OCI-LY7 (cell line): ENCODE data around the gene SH3RF3. TPM values are rescaled to one million over a fixed set of nuclear protein-coding genes. Genes with fewer than 3 reads are reported as not detected.

Experiments used
- BruUV-seq: library from RNA; stranded (reverse); fragments of 400-500 nt; replicated peaks from 2 replicates; lab custom pipeline; 2021; lab: Mats Ljungman, UMichigan
- CTCF ChIA-PET: fragments of 300-600 bp; sonication (Branson Sonifier 250); formaldehyde crosslinking; loops from one replicate; lab custom pipeline; 2022; ENCODE audit warnings: antibody characterized with exemption; ENCODE audit not compliant: unreplicated experiment; lab: Charles Lee
- POLR2A ChIA-PET: fragments of 300-600 bp; sonication (Branson Sonifier 250); formaldehyde crosslinking; loops from one replicate; lab custom pipeline; 2022; ENCODE audit warnings: antibody characterized with exemption; lab: Charles Lee
- DNase-seq: peaks from one replicate; pipeline ENCODE4 v3.0.0-alpha.2; 2015; ENCODE audit warnings: low spot score
- H2AFZ ChIP-seq: fragments of 200-600 bp; sonication (generic), shearing (Covaris generic); 2 replicates; pipeline ENCODE4 v1.6.1; 2014; ENCODE audit warnings: mild to moderate bottlenecking, antibody characterized with exemption, low read length, moderate library complexity
- H3K27ac ChIP-seq: fragments of 200-600 bp; sonication (generic); 2 replicates; pipeline ENCODE4 v1.5.1; 2014; ENCODE audit warnings: mixed run types, low read depth, mild to moderate bottlenecking, moderate library complexity, low read length, inconsistent platforms; ENCODE audit not compliant: poor library complexity, severe bottlenecking
- H3K36me3 ChIP-seq: fragments of 200-600 bp; sonication (generic); 2 replicates; pipeline ENCODE4 v1.6.1; 2014; ENCODE audit warnings: mild to moderate bottlenecking, antibody characterized with exemption, low read length, moderate library complexity, mixed read lengths; ENCODE audit not compliant: insufficient read depth
- H3K4me1 ChIP-seq: fragments of 200-600 bp; sonication (generic); 2 replicates; pipeline ENCODE4 v1.5.1; 2014; ENCODE audit warnings: mild to moderate bottlenecking, low read length; ENCODE audit not compliant: insufficient read depth, poor library complexity, severe bottlenecking
- H3K4me2 ChIP-seq: fragments of 200-600 bp; sonication (generic); 2 replicates; pipeline ENCODE4 v1.6.1; 2014; ENCODE audit warnings: mild to moderate bottlenecking, low read length
- H3K4me3 ChIP-seq: fragments of 200-600 bp; sonication (generic); 2 replicates; pipeline ENCODE4 v1.5.1; 2014; ENCODE audit warnings: mild to moderate bottlenecking, low read depth, low read length; ENCODE audit not compliant: poor library complexity, severe bottlenecking
- H3K79me2 ChIP-seq: fragments of 200-600 bp; sonication (generic); 2 replicates; pipeline ENCODE4 v1.6.1; 2016; ENCODE audit warnings: low read depth, mild to moderate bottlenecking, low read length, moderate library complexity, mixed read lengths; ENCODE audit not compliant: insufficient read depth
- H3K9me2 ChIP-seq: fragments of 200-600 bp; sonication (generic); 2 replicates; pipeline ENCODE4 v1.6.1; 2016; ENCODE audit warnings: mild to moderate bottlenecking, low read length, mixed read lengths; ENCODE audit not compliant: insufficient read depth
- H3K9me3 ChIP-seq: fragments of 200-600 bp; sonication (generic); 2 replicates; pipeline ENCODE4 v1.6.1; 2014; ENCODE audit warnings: mild to moderate bottlenecking, mixed run types, low read length, mixed read lengths
- H4K20me1 ChIP-seq: fragments of 200-600 bp; sonication (generic); 2 replicates; pipeline ENCODE4 v1.6.1; 2014; ENCODE audit warnings: mild to moderate bottlenecking, antibody characterized with exemption, low read length, moderate library complexity, mixed read lengths; ENCODE audit not compliant: insufficient read depth
- EZH2phosphoT487 ChIP-seq: fragments of 200-600 bp; sonication (generic); IDR thresholded peaks from 2 replicates; pipeline ENCODE4 v1.6.1; 2018; ENCODE audit warnings: low read depth, borderline replicate concordance, mild to moderate bottlenecking, mixed run types, antibody characterized with exemption, low read length, moderate library complexity, mixed read lengths
- intact Hi-C: fragments of 100-400 bp; cut with micrococcal nuclease; formaldehyde crosslinking; loops from one replicate; pipeline ENCODE4 v1.10.0; 2022; ENCODE audit not compliant: unreplicated experiment
- total RNA-seq, 2 experiments: library from RNA; depleted of rRNA in 1 of 2; stranded (reverse); fragments of >200 nt in 1 of 2; shearing (Covaris generic) in 1 of 2; gene quantifications; 2 replicates each; pipeline ENCODE4 v1.2.3, GENCODE V29; 2014 to 2022
- TF ChIP-seq, protein P1 (sequence below): fragments of 200-600 bp; sonication (generic); conservative IDR thresholded peaks from 2 replicates; pipeline ENCODE4 v1.5.1; 2014; ENCODE audit warnings: mild to moderate bottlenecking, antibody characterized with exemption, low read length, moderate library complexity, mixed read lengths

Gene SH3RF3
- total RNA-seq, 2 experiments from 2014 or later, result not detected

DNA sequence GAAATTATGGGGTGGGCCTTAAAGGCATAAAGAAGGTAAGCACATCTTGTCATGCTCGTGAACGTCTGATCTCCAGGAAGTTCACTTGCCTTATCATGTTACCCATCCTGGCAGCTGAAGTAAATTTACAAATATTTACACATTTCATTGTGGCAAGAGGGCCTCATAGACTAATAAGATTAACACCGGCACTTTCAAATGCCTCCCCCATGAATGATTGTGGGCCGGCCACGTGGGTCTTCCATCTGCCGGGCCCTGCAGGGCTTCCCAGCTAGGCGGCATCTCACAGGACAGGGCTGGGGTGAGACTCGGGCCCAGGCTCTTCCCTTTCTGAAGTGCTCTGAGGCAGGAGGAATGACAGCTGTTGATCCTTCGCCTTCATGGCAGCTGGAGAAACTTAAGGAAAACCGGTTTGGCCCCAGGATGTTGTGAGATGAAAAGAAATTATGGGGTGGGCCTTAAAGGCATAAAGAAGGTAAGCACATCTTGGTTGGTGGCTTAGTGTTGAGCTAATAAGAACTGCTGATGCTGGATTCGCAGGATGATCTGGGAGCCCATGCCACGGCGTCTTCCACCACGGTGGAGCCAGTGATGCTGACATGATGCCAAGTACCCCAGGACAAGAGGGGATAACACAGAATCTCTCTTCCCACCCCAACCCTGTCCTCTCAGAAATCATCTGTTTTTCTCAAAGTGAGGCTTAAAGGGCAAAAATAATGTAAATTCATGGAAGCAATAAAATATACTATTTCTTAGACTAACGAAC, 308.5 kb downstream of the SH3RF3 start:
- H3K79me2 ChIP-seq, result no peaks in the 10 kb centered on the region
- TF ChIP-seq EZH2phosphoT487, result no peak
- TF ChIP-seq, protein P1, sequence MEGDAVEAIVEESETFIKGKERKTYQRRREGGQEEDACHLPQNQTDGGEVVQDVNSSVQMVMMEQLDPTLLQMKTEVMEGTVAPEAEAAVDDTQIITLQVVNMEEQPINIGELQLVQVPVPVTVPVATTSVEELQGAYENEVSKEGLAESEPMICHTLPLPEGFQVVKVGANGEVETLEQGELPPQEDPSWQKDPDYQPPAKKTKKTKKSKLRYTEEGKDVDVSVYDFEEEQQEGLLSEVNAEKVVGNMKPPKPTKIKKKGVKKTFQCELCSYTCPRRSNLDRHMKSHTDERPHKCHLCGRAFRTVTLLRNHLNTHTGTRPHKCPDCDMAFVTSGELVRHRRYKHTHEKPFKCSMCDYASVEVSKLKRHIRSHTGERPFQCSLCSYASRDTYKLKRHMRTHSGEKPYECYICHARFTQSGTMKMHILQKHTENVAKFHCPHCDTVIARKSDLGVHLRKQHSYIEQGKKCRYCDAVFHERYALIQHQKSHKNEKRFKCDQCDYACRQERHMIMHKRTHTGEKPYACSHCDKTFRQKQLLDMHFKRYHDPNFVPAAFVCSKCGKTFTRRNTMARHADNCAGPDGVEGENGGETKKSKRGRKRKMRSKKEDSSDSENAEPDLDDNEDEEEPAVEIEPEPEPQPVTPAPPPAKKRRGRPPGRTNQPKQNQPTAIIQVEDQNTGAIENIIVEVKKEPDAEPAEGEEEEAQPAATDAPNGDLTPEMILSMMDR, result no peak
- intact Hi-C loops, result no loop called here
- H3K4me1 ChIP-seq, result no peaks in the 10 kb centered on the region
- H3K36me3 ChIP-seq, result no peaks in the 10 kb centered on the region
- POLR2A ChIA-PET, result no interaction called here
- 0 out of 2 replicates have a peak, but pooled peaks cover under 1% of the 10 kb centered on the region for H3K9me3 ChIP-seq
- no peak overlapping the region for H3K4me3 ChIP-seq
- no peak overlapping the region for H2AFZ ChIP-seq
- no peak for DNase-seq
- no peaks in the 10 kb centered on the region for H4K20me1 ChIP-seq
- no peak overlapping the region for H3K4me2 ChIP-seq
- no TSS peak for BruUV-seq
- no peaks in the 10 kb centered on the region for H3K9me2 ChIP-seq
- CTCF ChIA-PET, result no interaction called here
- H3K27ac ChIP-seq, result no peak overlapping the region

- H3K4me1 ChIP-seq, result no peaks in the 10 kb centered on the region
- no peak overlapping the region for H3K4me3 ChIP-seq
- H3K9me3 ChIP-seq, result peaks cover 5% of the 10 kb centered on the region; the same call in 1 of the 2 replicates
- H3K27ac ChIP-seq, result no peak overlapping the region
- no peaks in the 10 kb centered on the region for H3K79me2 ChIP-seq
- no peak for DNase-seq
- no peaks in the 10 kb centered on the region for H3K36me3 ChIP-seq
- no peaks in the 10 kb centered on the region for H3K9me2 ChIP-seq
- no peak for TF ChIP-seq EZH2phosphoT487
- TF ChIP-seq, protein P1, result no peak
- H2AFZ ChIP-seq, result no peak overlapping the region
- no peaks in the 10 kb centered on the region for H4K20me1 ChIP-seq
- CTCF ChIA-PET, result no interaction called here
- no peak overlapping the region for H3K4me2 ChIP-seq
- intact Hi-C loops, result no loop called here
- no TSS peak for BruUV-seq
- POLR2A ChIA-PET, result no interaction called here
Measured at GRCh38 chr2:109438146-109438545, 309.1 kb downstream of the SH3RF3 start.

- DNase-seq, result no peak
- Histone ChIP-seq H2AFZ (no peak overlapping the region), H3K9me2 (no peaks in the 10 kb centered on the region), H3K79me2 (no peaks in the 10 kb centered on the region), H3K27ac (no peak overlapping the region), H3K4me3 (no peak overlapping the region), H4K20me1 (no peaks in the 10 kb centered on the region), H3K4me2 (no peak overlapping the region), H3K4me1 (no peaks in the 10 kb centered on the region), H3K36me3 (no peaks in the 10 kb centered on the region), H3K9me3 (peaks cover 5% of the 10 kb centered on the region; the same call in 1 of the 2 replicates)
- POLR2A ChIA-PET, result no interaction called here
- no TSS peak for BruUV-seq
- TF ChIP-seq, protein P1, result no peak
- no peak for TF ChIP-seq EZH2phosphoT487
- intact Hi-C loops, result no loop called here
- CTCF ChIA-PET, result no interaction called here
Measured at GRCh38 chr2:109438773-109439389, 309.9 kb downstream of the SH3RF3 start.
